ENCODE measurements around the gene TTLL9. TPM values are rescaled to one million over a fixed set of nuclear protein-coding genes. Genes with fewer than 3 reads are reported as not detected.

Gene TTLL9
- total RNA-seq, 1 donor from 2014 or later: 0.60 TPM

- no peaks in the 10 kb centered on the region for H3K36me3 Mint-ChIP-seq (ENCODE audit: low read depth)
- peaks cover 24% of the 10 kb centered on the region for H3K4me1 Mint-ChIP-seq
- TF ChIP-seq CTCF (IDR thresholded peaks at IDR 0.05): no peak
- no peak overlapping the region for H3K27ac Mint-ChIP-seq
- CTCF ChIA-PET: interaction anchor here (1.1 to 1.3 kb wide), 2 partner anchors 11 to 228 kb away, joined by 3 to 4 read pairs; no protein-coding TSS in a partner anchor
- ATAC-seq (ENCODE audit: low read depth): no peak
- intact Hi-C loops (cut with micrococcal nuclease): loop anchor here (5.0 kb wide), 1 partner anchor 34 kb away; no protein-coding TSS in a partner anchor
- POLR2A ChIA-PET: interaction anchor here (0.6 kb wide), 2 partner anchors 89 to 290 kb away, joined by 3 to 4 read pairs; no protein-coding TSS in a partner anchor
- H3K4me3 Mint-ChIP-seq: no peak overlapping the region
- DNase-seq: no peak
- peaks cover 8% of the 10 kb centered on the region for H3K27me3 Mint-ChIP-seq
- H3K9me3 Mint-ChIP-seq: no peaks in the 10 kb centered on the region
These were observed 6.9 kb upstream of the TTLL9 start for GRCh38 chr20:31863296-31864085.

GRCh38 chr20:31864521-31865400 is 5.7 kb upstream of the TTLL9 start:
- Mint-ChIP-seq H3K36me3 (ENCODE audit: low read depth) (peaks cover 2% of the 10 kb centered on the region), H3K9me3 (no peaks in the 10 kb centered on the region), H3K4me1 (peaks cover 34% of the 10 kb centered on the region), H3K27ac (no peak overlapping the region), H3K27me3 (peaks cover 8% of the 10 kb centered on the region), H3K4me3 (no peak overlapping the region)
- intact Hi-C loops (cut with micrococcal nuclease): loop anchor here (5.0 kb wide), 1 partner anchor 33 kb away; no protein-coding TSS in a partner anchor
- DNase-seq (no peak), ATAC-seq (ENCODE audit: low read depth) (no peak)
- CTCF ChIA-PET: interaction anchor here (1.0 kb wide), 2 partner anchors 8 to 15 kb away, joined by 3 read pairs; no protein-coding TSS in a partner anchor
- TF ChIP-seq CTCF (IDR thresholded peaks at IDR 0.05): no peak
- POLR2A ChIA-PET: no interaction called here

- no peak for ATAC-seq (ENCODE audit: low read depth)
- H3K9me3 Mint-ChIP-seq: no peaks in the 10 kb centered on the region
- peaks cover 6% of the 10 kb centered on the region for H3K27me3 Mint-ChIP-seq
- peak overlapping the region; percentile 9 for H3K27ac Mint-ChIP-seq
- POLR2A ChIA-PET: no interaction called here
- CTCF ChIA-PET: no interaction called here
- peaks cover 3% of the 10 kb centered on the region for H3K36me3 Mint-ChIP-seq (ENCODE audit: low read depth)
- H3K4me3 Mint-ChIP-seq: no peak overlapping the region
- no peak for TF ChIP-seq CTCF (IDR thresholded peaks at IDR 0.05)
- DNase-seq: no peak
- peaks cover 37% of the 10 kb centered on the region for H3K4me1 Mint-ChIP-seq
- intact Hi-C loops (cut with micrococcal nuclease): no loop called here
These were observed 4.2 kb upstream of the TTLL9 start for GRCh38 chr20:31866221-31866620.

- no peak for DNase-seq
- Mint-ChIP-seq H3K9me3 (no peaks in the 10 kb centered on the region), H3K36me3 (ENCODE audit: low read depth) (peaks cover 3% of the 10 kb centered on the region), H3K27me3 (peaks cover 6% of the 10 kb centered on the region), H3K27ac (peak overlapping the region; percentile 83), H3K4me3 (peak overlapping the region; percentile 90), H3K4me1 (peaks cover 35% of the 10 kb centered on the region)
- no peak for TF ChIP-seq CTCF (IDR thresholded peaks at IDR 0.05)
- peak; percentile 22 for ATAC-seq (ENCODE audit: low read depth)
- ChIA-PET CTCF (interaction anchor here (1.8 kb wide), 1 partner anchor 83 kb away, joined by 5 read pairs; the partner anchor contains the start of gene PDRG1), POLR2A (interaction anchor here (0.6 to 2.5 kb wide), 9 partner anchors 11 to 266 kb away, joined by 3 to 12 read pairs (median 4); partner anchors contain the start of gene PDRG1)
- intact Hi-C loops (cut with micrococcal nuclease): loop anchor here (1.0 kb wide), 1 partner anchor 11 kb away; no protein-coding TSS in a partner anchor
These were observed 1.4 kb upstream of the TTLL9 start for GRCh38 chr20:31868853-31869672.
